Measurements from ENCODE around the gene MPG.

DNA sequence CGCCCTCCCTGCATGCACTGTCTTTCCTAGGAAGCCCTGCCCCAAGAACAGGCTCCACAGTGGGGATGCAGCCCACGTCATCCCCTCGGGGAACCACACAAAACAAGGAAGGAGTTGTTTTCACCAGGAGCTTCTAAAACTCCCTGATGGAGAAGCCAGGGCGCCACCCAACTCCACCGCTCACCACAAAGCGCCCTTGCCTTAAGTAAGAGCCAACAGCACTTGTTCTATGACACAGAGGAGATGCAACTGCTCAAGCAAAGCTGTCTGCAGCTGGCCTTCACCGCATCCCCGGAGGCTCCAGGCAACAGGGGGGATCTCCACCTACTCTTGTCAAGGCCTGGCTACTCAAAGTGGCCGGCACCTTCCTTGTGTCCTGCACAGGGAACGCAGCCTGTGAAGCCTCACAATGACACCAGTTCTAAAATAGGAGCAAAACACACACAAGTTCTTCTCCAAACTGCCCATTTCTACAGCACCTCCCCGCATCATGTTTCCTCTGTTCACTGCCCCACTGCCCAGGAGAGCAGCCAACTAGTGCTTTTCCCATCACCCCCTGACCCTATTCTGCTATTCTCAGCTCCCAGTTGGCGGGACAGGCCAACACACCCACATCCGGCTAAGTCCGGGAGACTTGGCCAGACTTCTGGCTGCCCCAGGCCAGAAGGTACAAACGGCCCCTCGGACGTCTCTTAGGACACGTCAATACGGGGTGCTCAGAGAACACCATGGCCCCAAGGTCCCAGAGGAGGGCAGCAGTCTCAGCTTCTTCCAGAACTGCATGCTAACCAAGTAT, 24.2 kb downstream of the MPG start:
- TF ChIP-seq EZH2 (IDR thresholded peaks at IDR 0.05; ENCODE audit: borderline replicate concordance, low read depth, low read length, severe bottlenecking): no peak
- TF ChIP-seq, protein P1, sequence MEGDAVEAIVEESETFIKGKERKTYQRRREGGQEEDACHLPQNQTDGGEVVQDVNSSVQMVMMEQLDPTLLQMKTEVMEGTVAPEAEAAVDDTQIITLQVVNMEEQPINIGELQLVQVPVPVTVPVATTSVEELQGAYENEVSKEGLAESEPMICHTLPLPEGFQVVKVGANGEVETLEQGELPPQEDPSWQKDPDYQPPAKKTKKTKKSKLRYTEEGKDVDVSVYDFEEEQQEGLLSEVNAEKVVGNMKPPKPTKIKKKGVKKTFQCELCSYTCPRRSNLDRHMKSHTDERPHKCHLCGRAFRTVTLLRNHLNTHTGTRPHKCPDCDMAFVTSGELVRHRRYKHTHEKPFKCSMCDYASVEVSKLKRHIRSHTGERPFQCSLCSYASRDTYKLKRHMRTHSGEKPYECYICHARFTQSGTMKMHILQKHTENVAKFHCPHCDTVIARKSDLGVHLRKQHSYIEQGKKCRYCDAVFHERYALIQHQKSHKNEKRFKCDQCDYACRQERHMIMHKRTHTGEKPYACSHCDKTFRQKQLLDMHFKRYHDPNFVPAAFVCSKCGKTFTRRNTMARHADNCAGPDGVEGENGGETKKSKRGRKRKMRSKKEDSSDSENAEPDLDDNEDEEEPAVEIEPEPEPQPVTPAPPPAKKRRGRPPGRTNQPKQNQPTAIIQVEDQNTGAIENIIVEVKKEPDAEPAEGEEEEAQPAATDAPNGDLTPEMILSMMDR (IDR thresholded peaks at IDR 0.05; ENCODE audit: borderline replicate concordance, extremely low read depth, low read length, poor library complexity, severe bottlenecking): no peak
